Fibroblast of lung (primary cell): ENCODE measurements around the gene PIEZO2.

Experiments used
- EZH2 ChIP-seq: IDR thresholded peaks from 2 replicates; pipeline ENCODE4 v1.5.1; 2012; ENCODE audit warnings: low read length, control low read depth, mild to moderate bottlenecking; ENCODE audit errors: missing control alignments
- TF ChIP-seq, protein P1 (sequence below), 2 donors: IDR thresholded peaks in 1 of 2; conservative IDR thresholded peaks in 1 of 2; 1 replicate in 1 of 2; 2 replicates in 1 of 2; pipeline ENCODE4 v1.5.1; 2011 to 2012; ENCODE audit warnings: low read length in 2 of 2, control low read depth in 1 of 2, inconsistent platforms in 1 of 2, low read depth in 1 of 2, mild to moderate bottlenecking in 1 of 2

GRCh38 chr18:11136241-11136640 lies 13.1 kb downstream of the PIEZO2 start:
- TF ChIP-seq, protein P1, sequence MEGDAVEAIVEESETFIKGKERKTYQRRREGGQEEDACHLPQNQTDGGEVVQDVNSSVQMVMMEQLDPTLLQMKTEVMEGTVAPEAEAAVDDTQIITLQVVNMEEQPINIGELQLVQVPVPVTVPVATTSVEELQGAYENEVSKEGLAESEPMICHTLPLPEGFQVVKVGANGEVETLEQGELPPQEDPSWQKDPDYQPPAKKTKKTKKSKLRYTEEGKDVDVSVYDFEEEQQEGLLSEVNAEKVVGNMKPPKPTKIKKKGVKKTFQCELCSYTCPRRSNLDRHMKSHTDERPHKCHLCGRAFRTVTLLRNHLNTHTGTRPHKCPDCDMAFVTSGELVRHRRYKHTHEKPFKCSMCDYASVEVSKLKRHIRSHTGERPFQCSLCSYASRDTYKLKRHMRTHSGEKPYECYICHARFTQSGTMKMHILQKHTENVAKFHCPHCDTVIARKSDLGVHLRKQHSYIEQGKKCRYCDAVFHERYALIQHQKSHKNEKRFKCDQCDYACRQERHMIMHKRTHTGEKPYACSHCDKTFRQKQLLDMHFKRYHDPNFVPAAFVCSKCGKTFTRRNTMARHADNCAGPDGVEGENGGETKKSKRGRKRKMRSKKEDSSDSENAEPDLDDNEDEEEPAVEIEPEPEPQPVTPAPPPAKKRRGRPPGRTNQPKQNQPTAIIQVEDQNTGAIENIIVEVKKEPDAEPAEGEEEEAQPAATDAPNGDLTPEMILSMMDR (conservative IDR thresholded peaks at IDR 0.05 in 1 of 2, IDR thresholded peaks at IDR 0.05 in 1 of 2; ENCODE audit: low read depth in 1 of 2, low read length in 2 of 2) = no peak
- no peak for TF ChIP-seq EZH2
